ENCODE measurements around the gene INPP5K.

The INPP5K gene

DNA sequence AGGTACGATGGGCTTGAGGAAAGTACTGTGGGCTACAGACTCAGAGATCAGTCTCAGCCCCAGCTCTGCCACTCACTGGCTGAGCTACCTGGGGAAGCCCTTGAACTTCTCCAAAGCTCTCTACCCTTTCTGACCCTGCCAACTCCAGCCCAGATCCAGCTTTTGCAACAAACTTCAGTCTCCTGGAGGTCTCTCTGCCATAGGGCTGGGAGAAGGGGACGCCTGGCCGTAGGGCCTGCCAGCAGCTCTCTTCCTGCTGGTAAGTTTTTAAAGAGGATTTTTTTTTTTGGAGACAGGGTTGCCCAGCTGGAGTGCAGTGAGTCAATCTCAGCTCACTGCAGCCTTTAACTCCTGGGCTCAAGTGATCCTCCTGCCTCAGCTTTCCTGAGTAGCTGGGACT is 11.5 kb downstream of the INPP5K start:
- no peak for DNase-seq

- no peak for DNase-seq
These were observed 12.7 kb downstream of the INPP5K start for GRCh38 chr17:1503699-1504098.

- DNase-seq, result no peak
These were observed 17.5 kb downstream of the INPP5K start for GRCh38 chr17:1498869-1499268.

- no peak for DNase-seq
These were observed 18.2 kb downstream of the INPP5K start for GRCh38 chr17:1498233-1498632.

DNA sequence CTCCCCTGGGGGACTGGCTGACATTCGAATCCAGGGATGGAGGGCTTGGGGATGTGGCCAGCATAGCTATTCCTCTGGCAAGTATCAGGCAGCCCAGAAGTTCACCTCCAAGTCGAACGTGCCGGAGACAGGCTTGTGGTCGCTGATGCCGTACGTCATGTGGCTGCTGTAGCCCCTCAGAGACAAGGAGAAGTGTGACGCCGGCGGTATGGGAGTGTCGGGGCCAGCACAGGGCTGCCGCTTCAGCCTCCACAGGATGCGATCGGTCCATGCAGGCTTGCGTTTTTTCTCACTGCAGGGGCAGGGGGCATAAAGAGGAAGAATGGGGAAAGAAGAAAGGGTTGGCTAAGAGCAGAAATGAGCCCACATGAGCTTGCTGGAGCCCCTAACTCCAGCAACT is 18.6 kb downstream of the INPP5K start:
- DNase-seq, result no peak

GRCh38 chr17:1496869-1497268 is 19.5 kb downstream of the INPP5K start:
- DNase-seq, result no peak

- DNase-seq, result no peak
These were observed 21.0 kb downstream of the INPP5K start for GRCh38 chr17:1495265-1495989.

DNA sequence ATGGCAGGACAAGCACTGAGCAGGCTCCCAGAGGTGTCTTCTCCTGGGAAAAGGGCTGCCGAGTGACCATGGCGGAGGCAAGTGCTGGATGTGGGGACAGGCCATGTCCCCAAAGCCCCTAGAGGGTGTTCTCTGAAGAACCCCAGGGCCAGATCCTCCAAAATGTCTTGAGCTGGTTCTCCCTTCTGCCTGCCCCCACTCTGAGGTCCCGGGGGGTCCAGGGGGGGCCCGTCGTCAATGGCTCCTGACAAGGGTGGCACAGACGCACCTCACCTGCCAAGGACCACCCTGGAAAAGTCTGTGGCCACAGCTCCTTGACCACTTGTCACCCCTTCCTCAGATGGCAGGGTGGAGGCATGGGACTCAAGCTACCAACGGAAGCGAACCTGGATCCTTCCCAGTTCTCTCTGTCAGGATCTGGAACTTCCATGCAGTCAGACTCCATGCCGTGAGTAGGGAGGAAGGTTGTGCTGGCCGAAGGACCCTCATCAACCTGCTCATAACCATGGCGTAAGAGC is 21.6 kb downstream of the INPP5K start:
- DNase-seq, result no peak

GRCh38 chr17:1494203-1494602 is 22.2 kb downstream of the INPP5K start:
- DNase-seq, result no peak

DNA sequence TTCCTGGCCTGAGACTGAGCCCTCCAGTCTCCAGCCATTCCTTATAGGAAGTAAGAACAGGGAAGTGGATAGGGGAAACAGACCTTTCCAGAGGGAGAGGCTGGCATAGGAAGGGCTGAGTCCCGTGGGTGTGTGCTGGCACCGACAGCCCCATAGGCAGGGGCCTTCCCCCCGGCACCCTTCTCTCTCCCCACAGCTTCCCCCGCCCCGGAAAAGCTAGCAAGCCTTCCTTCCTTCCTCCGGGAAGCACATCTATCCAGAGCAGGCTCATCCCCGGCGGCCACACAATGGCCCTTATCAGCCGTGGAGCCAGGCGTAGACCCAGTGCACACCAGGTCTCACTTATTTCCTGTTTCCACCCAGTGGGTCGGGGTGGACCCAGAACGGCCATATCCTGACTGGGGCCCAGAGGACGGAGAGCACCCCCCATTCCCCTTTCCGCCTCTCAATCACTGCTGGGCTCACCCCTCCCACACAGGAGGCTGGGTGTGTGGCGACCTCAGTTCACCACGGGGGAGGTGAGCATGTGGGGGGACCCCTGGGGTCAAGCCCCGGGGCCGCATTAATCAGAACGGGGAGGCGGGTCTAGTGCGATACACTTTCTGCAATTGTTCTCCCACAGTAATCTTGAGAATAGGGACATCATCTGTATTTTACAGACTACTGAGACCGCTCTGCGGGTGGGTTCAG is 23.0 kb downstream of the INPP5K start:
- no peak for DNase-seq

DNA sequence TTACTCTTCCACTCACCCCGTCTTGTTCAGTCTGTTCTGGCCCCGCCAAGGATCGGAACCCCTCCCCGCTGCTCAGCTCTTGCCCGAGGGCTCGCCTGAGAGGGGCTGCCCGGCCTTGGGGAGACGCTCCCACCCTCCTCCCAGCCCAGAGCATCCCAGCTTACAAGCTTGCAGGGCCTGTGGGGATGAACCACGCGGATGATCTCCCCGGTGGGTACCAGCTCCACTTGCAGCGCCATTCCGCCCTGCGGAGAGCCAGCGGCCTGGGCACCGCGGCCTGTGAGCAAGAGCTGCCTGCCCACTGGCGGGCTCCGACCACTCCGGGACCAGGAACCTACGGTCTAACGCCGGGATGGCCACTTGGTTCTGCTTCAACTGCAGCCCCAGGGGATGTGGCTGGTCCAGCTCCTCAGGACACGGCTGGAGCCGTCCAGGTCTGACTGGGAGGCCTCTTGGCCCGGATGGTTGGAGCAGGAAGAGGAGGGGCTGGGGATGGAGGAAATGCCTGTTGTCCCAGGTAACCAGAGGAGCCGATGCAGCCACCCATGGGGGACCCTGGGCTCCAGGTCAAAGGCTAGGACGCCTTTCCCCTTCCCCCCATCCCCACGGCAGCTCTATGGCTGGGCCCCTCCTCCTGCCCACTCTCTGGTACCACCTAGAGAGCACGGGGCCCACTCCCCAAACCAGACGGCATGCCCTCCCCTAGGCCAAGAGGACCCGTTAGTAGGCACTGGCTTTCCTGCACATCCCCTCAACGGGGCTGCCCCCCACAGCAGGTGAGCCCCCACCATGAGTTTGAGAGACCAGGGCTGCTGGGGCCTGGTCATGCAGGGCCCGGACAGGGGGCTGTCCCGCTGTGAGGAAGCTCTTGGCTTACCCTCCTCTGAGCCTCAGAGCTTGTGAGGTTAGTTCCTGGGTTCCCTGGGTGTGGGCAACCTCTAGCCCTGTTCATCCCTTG is 23.9 kb downstream of the INPP5K start, which contains the start of gene MYO1C:
TSS of gene MYO1C (minus strand) at position 438 of the 958 bp plus-strand sequence. CDS start at position 239, 199 bp downstream.
- DNase-seq, result no peak

DNA sequence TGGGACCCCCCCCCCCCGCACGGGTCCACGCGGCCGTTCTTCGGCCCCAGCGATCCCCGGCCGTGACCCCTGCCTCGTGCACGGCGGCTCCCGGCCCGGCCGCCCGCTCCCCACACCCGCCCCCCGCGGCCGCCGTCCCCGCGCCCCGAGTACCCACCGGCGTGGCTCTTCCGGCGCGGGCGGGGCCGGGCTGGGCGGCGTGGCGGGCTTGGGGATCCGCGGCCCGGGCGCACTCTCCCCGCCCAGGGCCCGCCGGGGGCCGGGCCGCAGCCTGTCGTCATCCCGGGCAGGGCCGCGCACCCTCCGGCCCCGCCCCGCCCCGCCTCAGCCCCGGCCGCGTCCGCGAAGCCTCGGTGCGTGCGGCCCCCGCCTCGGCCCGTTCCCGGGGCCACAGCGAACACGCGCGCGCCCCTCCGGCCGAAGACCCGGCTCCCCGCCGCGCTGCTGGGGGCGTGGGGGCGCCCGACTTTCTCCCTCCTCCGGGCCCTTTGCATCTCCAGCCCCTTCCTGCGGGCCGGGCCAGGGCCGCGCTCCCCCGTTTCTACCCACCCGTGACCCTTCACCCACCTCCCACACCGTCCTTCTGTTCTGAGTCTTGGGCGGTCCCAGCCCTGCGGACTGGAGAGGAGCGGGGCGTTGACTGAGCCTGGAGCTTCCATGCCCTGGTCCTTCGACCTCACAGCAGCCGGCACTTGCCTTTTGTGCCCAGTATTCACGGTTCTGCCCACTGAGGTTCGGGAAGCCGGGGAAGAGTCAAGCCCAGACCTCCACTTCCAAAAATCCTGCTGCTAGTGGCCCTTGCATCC is 24.8 kb downstream of the INPP5K start:
- no peak for DNase-seq

DNA sequence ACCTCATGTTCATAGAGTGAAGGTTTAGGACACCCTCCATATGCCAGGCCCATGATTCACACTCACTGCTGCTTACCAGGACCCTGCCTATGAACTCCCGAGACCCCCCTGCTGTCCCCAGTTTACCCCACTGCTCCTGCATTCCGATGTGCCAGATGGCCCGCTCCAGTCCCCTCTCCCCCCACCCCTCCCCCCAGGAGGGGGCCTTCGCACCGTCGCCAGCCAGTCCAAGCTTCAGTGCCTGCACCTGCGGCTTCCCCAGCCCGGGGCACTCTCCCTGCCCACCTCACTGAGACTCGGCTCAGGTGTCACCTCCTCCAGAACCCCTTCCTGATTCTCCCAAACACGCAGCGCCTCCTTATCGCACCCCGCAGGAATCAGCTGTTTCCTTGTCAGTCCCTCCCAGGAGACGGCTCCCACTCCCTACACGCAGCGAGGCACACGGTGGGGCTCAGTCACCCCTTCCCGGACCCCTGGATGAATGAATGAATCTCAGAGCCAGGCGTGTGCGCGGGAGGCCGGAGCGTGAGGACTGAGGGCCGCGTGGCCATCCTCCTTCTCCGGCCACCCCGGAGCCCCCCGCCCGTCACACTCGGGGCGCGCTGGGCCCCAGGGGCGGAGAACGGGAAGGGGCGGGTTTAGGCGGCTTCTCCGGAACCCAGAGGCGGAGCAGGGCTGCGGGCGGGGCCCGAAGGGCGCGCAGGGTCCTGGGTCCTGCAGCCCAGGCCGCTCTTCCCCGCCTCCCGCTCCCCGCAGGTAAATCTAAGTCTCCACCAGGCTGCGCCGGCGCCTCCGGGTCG is 25.6 kb downstream of the INPP5K start:
- DNase-seq, result peak; percentile 12

DNA sequence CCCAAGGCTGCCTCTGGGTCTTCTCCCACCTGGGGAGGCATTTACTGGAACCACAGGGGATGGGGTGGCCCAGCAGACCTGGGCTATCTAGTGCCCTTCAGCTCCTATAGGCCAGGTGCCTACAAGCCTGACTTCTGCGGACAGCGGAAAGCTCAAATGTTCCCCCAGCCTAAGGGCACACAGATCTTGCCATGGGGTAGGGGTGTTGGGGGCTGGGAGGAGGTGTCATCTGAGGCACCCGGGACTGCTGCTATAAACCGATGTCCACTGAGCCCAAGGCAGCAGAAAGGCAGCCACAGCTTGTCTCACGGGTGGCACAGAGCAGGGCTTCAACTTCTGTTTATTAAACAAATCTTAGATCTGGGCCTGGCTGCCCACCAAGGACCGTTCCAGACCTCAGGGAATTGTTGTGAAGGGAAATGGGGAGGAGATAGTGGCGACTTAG is 27.6 kb downstream of the INPP5K start:
- no peak for DNase-seq

GRCh38 chr17:1487939-1488825 is 28.2 kb downstream of the INPP5K start:
- DNase-seq, result peak; percentile 10

- DNase-seq, result no peak
These were observed 29.4 kb downstream of the INPP5K start for GRCh38 chr17:1486802-1487695.

- DNase-seq, result no peak
These were observed 30.7 kb downstream of the INPP5K start for GRCh38 chr17:1485423-1486376.
